Umbilical cord (tissue), 2 donors: ENCODE results near the gene NR2F1-AS1. TPM values are rescaled to one million over a fixed set of nuclear protein-coding genes. Genes with fewer than 3 reads are reported as not detected.

Experiments
- DNase-seq: peaks from one replicate; pipeline ENCODE4 v3.0.0-alpha.2; 2015; ENCODE audit warnings: low spot score
- total RNA-seq: library from RNA; depleted of rRNA; stranded (reverse); fragments of >200 nt; gene quantifications from one replicate; pipeline ENCODE4 v1.2.3, GENCODE V29; 2014; ENCODE audit warnings: low replicate concordance; ENCODE audit not compliant: insufficient read depth

NR2F1-AS1 gene
- total RNA-seq, result 44.1 TPM

DNA sequence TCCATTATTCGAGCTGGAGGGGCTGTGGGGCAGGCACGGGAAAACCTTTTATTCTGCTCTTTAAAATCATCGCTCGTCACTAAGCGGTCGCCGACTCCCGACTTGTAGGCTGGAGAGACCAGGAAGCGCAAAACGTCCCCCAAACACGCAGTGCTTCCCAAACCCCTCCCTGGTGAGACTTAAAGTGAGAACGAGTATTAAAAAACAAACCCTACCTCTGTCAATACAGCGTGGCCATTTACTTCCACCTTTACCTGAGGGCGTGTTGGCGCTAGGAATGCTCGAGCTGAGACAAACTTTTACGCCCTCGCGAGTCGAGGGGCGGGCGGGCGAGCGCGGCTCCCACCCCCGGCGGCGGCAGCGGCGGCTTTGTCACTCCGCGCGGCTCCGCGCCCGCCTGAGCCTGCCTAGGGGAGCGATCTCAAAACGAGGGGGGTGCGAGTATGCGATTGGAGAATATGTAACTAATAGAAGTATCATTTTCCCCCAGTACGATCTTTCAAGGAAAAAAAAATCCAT lies at the start of gene NR2F1-AS1:
NR2F1-AS1 (minus strand) TSS at position 293 of the 519 bp plus-strand sequence.
- DNase-seq, result no peak

DNA sequence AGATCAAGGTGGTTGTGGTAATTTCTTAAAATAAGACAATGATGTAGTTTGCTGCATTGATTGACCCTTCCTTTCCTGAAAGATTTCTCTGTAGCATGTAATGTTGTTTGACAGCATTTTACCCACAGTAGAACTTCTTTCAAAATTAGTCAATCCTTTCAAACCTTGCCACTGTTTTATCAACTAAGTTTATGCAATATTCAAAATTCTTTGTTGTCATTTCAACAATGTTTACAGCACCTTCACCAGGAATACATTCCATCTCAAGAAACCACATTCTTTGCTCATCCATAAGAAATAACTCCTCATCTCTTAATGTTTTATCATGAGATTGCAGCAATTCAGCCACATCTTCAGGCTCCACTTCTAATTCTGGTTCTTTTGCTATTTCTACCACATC lies 45.8 kb upstream of the NR2F1-AS1 start:
- DNase-seq, result no peak

DNA sequence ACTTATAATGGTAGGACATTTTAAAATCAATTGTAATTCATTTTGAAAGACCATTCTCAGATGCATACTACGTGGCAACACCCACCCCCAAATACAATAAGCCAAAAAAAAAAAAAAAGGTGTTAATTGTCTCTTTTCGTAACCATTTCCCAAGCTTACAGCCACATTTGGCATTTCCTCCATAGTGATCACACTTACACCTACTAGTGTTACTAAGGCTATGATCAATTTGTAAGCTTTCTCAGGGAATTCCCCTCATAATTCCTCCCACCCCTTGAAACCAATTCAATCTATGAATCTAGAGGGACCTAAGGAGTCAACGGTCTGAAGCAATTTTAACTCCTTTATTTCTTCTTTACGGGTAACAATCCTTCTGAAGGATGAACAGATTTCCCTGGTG lies 42.1 kb upstream of the NR2F1-AS1 start:
- DNase-seq, result no peak

DNA sequence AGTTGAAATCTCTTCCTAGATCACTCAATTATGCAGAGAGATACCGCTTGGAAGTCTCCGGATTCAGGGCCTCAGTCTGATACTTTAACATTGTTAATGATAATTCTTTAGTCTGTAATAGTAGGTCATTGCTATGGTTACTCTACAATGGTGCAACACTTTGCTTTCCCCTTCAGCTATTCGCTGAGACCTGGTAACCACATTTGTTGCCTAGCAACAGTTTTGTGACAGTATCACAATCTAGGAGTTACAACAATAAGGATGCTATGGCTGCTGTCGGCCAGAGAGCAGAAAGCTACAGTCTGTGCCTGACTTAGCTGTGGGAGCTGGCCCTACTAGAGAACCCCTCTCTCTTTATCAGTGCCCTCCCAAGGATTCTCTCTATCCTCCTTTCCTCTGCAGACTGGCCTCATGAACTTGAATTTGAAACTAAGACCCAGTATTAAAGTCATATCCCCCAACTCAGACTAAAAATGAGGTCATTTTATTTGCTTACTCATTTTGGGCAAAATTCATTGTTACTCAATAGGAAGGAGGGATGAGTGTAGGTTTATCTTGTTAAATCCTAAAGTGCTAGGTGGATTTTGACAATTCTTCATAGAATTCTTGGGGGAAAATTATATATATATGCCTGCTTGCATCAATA lies 41.3 kb upstream of the NR2F1-AS1 start:
- DNase-seq, result peak; percentile 33

DNA sequence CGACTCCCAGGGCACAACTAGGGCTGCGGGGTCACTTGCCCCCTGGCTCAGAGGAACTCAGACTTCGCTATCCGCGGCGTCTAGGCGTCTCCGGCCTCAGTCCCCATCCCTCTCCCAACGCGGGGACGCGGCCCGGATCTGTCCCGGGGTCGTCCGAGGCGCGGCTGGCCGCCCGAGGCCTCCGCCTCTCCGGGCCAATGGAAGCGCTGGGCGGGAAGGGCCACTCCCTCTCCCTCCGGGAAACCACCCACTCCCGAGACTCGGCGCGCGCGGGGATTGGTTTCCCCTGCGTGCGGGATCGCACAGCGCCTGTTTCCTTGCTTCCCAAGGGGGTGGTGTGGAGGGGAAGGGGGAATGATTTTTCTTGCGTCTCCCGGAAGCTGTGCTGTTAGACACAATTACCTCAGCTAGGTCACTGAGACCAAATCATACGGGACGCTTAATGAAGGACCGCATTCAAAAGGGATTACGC lies 40.3 kb upstream of the NR2F1-AS1 start:
- peak; percentile 86 for DNase-seq

DNA sequence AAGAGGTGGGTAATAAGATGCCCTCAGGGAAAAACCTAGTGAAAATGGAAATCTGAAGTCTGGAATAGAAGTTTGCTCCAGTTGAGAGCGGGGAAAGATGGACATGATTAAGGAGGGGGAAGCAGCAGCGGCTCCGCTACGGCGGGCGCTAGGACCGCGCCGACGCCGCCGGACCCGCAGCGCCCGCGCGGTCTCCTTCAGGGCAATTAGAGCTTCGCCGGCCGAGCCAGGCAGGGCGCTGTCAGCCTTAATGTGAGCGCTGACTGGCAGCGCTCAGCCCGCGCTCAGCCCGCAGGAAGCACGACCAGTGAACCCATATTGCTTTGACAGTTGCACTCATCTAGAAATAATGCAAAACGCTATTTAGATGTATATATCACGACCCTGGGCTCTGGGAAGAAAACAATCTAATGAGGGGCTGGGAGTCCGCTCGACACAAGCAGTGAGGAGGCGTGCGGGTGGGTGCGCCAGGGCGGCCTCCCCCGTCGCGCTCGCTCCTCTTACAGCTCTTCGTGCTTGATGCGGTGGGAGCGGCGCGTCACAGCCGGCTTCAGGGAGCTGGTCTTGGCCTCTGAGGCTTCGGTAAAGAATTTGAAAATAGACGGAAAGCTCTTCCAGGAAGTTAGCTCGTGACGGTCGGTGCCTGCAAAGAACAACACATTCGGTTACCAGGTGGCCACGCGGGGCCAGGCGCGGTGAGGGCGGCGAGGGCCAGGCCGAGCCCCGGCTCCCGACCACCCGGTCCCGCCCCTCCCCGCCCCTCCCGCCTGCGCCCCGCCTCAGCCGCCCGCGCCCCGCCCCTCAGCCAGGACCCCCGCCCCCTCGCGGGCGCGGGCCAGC lies 39.7 kb upstream of the NR2F1-AS1 start:
- DNase-seq, result peak; percentile 67

DNA sequence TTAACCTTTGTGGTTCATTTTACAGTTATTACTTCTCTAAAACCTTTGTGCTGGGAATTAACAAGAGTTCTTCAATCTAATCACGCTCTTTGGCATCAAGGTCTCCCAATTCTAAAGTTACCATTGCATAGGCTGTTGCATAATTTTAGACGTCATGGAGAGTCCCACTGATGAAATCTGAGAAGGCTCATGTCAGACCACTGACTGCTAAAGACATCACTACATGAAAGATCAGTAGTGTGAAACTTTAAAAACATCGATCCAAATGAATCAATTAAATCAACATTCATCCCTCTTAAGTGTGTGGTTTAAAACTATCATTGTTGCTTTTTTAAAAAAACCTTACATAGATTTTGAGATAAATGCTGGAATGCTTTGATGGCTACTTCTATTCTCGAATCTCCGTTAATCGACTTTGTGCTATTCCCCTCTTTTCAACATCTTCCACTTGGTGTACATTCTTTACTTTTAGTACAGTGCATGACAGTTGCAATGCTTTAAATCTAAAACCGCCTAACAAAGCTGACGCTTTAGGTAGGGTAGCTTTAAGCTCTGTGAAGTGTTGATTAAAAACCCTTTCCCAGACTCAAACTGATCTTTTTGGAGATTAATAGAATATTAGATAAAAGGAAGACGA lies 35.6 kb upstream of the NR2F1-AS1 start:
- DNase-seq, result no peak

DNA sequence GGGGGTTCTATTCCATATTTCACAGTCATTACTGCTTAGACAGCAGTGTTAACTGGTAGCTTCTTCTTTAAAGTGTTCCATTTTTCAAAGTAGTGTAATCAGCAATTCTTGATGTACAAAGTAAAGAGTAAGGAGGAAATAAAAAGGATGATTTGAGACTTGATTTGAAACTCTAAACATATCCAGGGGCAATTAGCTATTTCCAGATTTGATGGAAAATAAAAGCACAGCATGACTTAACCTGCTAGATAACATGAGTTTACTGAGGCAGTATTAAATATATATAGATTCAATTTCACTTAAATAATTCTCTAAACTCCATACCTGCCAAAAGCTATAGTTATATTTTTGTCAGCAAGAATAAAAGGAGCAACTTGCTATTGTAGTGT lies 31.8 kb upstream of the NR2F1-AS1 start:
- no peak for DNase-seq

DNA sequence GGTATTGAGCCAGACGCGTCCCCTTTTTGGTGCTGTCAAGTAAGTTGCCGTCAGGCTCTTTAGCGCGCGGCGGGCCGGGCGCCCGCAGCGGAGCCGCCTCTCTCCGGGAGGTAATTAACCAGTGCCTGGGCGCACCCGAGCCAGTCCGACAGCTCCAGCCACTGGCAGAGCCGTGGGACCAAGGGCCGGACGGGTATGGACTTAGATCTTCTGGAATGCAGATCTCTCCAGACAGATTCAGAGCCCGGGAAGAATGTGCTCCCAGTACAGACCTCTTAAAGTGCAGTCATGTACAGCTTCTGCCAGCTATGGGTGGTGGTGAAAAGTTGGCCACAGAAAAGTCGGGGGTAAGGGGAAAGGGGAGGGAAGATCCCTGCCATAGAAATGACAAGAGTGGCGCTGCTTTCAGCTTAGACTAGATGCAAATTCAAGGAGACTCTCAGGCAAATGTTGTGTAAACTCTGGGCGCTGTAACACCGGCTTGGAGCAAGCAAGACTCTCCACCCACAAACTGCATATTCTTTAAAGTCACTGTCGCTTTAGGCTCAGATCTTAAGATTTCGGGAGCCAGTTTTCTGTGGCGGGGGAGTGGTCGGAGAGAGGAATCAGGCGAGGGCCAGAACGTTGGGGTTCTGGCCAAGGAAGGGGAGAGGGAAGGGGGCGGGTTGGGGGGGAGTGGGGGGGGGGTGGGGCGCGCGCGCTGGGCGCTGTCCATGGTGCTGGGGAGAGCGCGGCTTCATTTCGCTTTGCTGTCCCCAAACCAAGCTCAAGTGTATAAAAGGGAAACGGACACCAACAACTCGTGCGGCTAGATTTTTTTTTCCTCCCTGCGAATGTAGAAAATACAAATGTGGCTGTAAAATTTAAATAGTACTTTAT lies 31.2 kb upstream of the NR2F1-AS1 start:
- no peak for DNase-seq

DNA sequence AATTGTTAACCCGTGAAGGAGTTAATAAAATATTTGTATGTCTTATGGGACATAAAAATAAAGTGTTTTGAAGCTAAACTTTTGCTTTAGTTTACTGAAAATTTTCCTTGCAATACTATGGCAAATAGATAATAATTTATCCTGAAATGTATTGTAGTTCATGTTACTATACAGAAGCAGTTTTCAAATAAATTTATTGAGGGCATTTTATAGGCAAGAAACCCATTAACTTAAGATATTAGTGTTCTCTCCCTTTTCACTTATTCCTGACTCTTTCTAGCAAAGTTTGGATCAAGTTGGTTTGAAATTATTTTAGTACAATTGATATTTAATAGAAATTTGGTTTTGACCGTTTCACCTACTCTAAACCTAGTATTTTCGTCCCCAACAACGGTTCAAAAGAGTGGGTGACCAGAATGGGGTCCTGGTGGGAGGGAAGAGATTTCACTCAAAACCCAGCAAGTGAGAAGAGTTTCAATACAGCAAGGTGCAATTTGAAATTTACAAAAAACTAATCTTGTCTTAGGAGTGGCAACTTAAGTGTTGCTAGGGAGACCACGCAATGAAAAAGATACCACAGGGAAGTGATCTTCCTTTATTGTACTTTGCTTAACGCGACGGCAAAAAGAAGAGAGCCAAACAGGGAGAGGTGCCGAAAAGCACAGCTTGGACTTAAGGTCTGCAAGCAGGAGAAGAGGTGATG lies 30.4 kb upstream of the NR2F1-AS1 start:
- DNase-seq, result no peak

DNA sequence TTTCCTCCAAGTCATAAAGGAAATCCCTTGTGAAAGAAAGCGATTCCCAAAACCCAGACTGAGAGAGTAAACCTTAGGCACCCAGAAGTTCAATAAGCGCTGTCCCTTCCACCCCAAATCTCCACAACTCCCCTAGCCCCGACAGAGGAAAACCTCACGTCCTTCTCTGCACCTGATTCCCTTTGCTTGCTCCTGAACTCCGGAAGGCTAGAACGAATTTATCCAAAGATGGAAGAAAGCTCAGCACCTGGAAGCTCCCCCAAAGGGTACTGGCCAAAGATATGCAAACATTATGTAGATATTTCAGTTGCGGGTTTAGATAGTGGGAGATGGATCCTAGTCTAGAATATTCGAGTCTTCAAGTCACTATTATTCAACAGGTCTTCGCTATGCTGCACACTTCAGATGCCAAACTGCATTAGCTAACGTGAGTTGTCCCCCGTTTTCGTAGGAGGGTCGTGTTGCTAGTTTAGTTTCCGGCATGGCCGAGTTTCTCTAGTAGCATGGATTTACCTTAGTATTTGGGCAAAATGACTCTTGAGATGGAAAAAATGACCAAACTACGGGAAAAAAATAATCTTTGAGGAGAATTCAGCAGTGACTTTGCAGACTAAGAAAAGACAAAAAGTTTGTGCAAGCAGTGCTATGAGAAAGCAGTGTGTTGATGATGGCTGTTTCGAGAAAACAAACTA lies 29.7 kb upstream of the NR2F1-AS1 start:
- no peak for DNase-seq

DNA sequence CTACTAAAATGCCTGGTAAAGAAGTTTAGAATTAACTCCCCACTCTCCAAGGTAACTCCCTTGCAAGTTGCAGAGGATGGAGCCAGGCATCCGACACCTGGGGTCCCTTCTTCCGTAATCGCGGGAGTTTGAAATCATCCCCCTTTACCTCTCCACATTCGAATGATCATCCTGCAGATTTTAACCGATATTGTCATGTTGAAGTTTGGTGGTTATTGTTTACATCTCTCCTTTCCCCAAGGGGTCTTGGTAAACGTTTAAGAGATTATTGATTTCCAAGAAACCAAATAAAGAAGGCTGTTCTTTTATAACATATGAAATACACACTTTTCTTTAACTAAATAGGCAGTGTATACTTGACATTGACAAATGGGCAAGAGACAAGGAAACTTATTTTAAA lies 28.7 kb upstream of the NR2F1-AS1 start:
- no peak for DNase-seq

DNA sequence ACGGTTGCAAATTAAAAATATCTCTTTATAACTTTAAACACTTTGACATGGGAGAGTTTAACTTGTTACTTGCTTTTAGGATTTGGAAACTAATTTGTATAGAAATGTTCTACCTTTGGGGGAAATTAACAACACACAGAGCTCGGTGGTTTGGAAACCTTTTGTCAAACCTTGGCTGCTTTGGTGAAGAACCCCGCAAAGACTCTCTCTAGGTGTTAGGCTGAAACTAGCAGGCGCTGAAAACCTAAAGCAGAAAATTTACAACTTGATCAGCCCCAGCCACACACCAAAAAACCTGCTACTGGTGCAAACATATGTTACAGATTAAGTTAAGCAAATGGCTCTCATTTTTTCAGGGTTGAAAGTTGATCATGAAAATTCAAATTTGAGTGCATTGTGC lies 27.8 kb upstream of the NR2F1-AS1 start:
- no peak for DNase-seq

DNA sequence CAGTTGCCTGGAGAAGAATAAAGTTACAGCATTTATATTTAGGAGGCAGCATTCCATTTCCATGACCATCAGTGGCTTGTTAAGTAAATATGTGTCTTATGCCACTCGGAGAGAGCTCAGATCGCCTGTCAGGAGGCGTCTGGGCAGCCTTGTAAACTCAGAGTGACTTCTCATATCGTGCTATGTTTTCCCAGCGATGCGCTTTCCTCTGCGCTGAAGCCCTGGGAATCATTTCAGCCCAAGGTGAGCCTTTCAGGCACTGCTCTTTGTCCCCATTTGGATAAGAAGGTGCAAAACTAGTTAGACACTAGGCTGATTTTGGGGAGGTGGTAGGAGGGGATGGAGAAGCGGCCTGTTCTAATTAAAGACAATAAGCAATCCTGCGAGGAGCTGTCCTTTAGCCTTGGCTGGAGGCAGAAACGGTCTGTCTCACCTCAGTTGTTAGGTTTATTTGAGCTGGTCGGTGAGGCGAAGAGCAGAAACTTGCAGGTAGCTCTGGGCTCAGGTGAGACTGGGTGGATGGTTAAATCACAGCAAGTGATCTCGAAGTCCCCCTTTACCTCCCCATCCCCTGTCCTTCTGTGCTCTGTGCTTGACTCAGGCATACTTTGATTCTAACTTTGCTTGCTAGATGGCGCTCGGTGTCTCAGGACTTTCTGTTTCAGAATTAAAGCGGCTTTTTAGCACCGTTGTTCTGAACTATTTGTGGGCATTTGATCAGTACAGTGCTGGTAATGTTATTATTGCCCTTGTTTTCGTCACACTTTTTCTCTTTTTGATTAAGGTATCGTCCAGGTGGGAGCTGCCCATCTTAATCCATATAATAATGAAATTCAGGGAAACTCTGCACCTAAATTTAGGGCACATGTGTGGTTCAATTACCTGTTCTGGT lies 26.6 kb upstream of the NR2F1-AS1 start:
- peak; percentile 71 for DNase-seq

DNA sequence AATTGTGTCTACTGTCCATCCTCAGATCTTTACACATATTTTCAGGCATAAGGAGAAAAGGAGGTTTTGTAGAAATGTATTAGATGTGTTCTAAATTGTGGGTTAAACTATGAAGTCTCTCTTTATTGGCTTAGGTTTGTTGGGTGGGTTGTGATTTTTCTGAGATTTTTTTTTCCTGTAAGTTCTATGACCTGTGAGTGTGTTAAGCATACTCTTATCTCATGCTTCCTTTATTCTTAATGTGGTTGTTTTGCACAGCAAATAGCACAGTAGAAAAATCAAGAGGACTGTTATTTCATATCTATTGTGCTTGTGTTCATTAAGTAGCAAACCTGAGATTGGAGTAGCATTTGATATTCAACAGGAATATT lies 25.3 kb upstream of the NR2F1-AS1 start:
- no peak for DNase-seq

DNA sequence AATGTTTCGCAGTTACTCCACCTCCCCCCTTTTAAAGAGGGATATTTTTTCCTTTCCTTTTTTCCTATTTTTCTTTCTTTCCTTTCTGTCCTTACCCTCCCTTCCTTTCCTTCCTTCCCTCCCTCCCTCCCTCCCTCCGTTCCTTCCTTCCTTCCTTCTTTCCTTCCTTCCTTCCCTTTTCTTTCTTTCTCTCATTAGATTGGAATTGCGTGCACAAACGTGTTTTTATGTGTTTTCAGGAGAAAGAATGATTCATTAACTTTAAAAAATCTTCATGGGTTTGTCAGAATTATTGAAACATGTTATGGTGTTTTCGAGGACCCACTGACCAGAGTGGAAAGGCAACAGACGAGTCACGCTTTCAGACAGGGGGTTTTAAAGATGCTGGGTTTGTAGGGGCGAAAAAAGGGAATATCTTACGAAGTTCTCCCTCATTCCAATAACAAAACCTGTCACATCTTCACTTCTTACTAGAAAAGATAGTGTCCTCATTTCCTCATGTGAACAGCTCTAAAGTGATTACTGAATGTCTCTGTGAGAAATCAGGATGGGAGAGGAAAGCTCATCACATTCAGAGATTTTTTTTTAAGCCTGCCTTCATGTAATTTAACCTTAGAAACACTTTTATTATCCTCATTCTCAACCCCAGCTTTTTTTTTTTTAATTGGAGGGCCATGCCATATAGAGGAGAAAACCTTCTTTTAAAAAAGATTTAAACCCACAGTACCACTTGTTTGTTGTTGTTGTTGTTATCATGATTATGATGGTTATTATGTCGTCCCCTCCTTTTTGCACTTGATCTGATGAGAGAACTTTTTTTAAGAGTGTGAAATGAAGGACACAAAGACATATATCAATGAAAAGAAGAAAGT lies 23.9 kb upstream of the NR2F1-AS1 start:
- DNase-seq, result no peak

DNA sequence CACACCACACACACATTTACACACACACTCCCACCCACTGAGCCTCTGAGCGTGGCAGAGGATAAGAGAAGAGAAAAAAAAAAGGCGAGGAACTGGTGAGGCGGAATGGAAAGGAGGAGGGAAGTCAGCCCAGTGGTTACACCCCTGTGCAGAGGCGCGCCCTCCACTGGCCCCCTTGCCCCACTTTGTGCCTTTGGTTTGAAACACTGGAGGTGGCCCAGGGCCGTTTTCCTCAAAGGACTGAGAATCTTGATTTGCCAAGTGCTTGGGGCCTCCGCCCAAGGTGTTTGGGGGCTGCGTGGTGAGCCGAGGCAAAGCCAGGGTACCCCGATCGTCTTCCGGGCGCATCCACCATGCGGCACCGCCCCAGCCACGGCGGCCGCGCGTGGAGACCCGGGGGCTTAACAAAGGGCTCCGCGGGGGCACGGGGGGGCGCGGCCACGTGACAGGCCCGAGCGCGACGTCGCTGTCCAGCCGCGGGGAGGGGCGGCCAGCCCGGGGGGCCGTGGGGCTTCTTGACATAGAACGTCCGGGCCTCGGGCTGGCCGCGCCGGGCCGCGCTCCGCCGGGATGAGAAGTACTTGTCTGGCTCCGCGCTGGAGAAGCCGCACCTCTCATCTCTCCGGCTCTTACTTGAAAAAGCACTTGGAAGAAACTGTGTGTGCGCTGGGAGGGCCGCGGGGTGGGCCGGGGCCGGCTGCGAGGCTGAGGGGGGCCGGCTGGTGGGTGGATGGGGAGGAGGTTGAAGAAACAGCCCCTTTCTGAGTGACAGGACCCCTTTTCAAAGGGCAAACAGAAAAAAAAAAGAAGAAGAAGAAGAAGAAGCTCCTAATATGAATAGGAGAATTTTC lies 23.0 kb upstream of the NR2F1-AS1 start:
- no peak for DNase-seq
